SK-N-SH treated with all-trans-retinoic acid at 6 μM for 48 hours (cell line): ENCODE data around the gene PHPT1.

Source experiments
- ATAC-seq: fragments of 200-7000 bp; cut with Tn5 transposase; 3 replicates; pipeline ENCODE4 v1.9.1; 2020; ENCODE audit warnings: mild to moderate bottlenecking, moderate library complexity
- ARNTL ChIP-seq: fragments of 450-650 bp; formaldehyde crosslinking; IDR thresholded peaks from 2 replicates; pipeline ENCODE4 v1.5.0; 2020; ENCODE audit warnings: low read depth, mild to moderate bottlenecking, moderate library complexity, borderline replicate concordance
- BACH2 ChIP-seq: fragments of 250-450 bp; sonication (Bioruptor Pico); IDR thresholded peaks from 2 replicates; pipeline ENCODE4 v1.9.0; 2021; ENCODE audit warnings: mild to moderate bottlenecking, borderline replicate concordance
- CREB5 ChIP-seq: fragments of 250-450 bp; sonication (Bioruptor Pico); IDR thresholded peaks from 2 replicates; pipeline ENCODE4 v1.5.1; 2020; ENCODE audit warnings: low read depth, mild to moderate bottlenecking, moderate library complexity
- CSDC2 ChIP-seq: fragments of 250-450 bp; sonication (Bioruptor Pico); IDR thresholded peaks from 2 replicates; pipeline ENCODE4 v1.5.0; 2020; ENCODE audit warnings: mild to moderate bottlenecking, moderate library complexity
- ESRRG ChIP-seq: fragments of 250-450 bp; sonication (Bioruptor Pico); IDR thresholded peaks from 2 replicates; pipeline ENCODE4 v1.6.1; 2021; ENCODE audit warnings: mild to moderate bottlenecking
- GLIS3 ChIP-seq: fragments of 250-450 bp; sonication (Bioruptor Pico); IDR thresholded peaks from 2 replicates; pipeline ENCODE4 v1.5.0; 2020; ENCODE audit warnings: mild to moderate bottlenecking, moderate library complexity
- ISL1 ChIP-seq: fragments of 250-450 bp; sonication (Bioruptor Pico); IDR thresholded peaks from 2 replicates; pipeline ENCODE4 v2.1.2; 2022; ENCODE audit warnings: mild to moderate bottlenecking, moderate library complexity
- OSR1 ChIP-seq: fragments of 250-450 bp; sonication (Bioruptor Pico); IDR thresholded peaks from 2 replicates; pipeline ENCODE4 v1.8.0; 2022; ENCODE audit warnings: moderate library complexity, mild to moderate bottlenecking, inconsistent platforms
- PATZ1 ChIP-seq: fragments of 250-450 bp; sonication (Bioruptor Pico); IDR thresholded peaks from 2 replicates; pipeline ENCODE4 v1.8.0; 2020; ENCODE audit warnings: mild to moderate bottlenecking, moderate library complexity, borderline replicate concordance
- POU6F1 ChIP-seq: fragments of 250-450 bp; sonication (Bioruptor Pico); IDR thresholded peaks from 2 replicates; pipeline ENCODE4 v1.8.0; 2021; ENCODE audit warnings: low read depth, mild to moderate bottlenecking, moderate library complexity, borderline replicate concordance
- RARB ChIP-seq: fragments of 250-450 bp; sonication (Bioruptor Pico); IDR thresholded peaks from 2 replicates; pipeline ENCODE4 v1.8.0; 2021; ENCODE audit warnings: mild to moderate bottlenecking, moderate library complexity
- SNAI2 ChIP-seq: fragments of 250-450 bp; sonication (Bioruptor Pico); IDR thresholded peaks from 2 replicates; pipeline ENCODE4 v1.5.0; 2020; ENCODE audit warnings: mild to moderate bottlenecking, moderate library complexity
- TCF4 ChIP-seq: fragments of 250-450 bp; sonication (Bioruptor Pico); IDR thresholded peaks from 2 replicates; pipeline ENCODE4 v1.8.0; 2021; ENCODE audit warnings: mild to moderate bottlenecking, moderate library complexity, borderline replicate concordance
- TOX ChIP-seq: fragments of 250-450 bp; sonication (Bioruptor Pico); IDR thresholded peaks from 2 replicates; pipeline ENCODE4 v1.8.0; 2021; ENCODE audit warnings: mild to moderate bottlenecking, moderate library complexity, borderline replicate concordance
- TSHZ2 ChIP-seq: fragments of 250-450 bp; sonication (Bioruptor Pico); IDR thresholded peaks from 2 replicates; pipeline ENCODE4 v1.5.0; 2020; ENCODE audit warnings: mild to moderate bottlenecking, moderate library complexity
- ZC3H10 ChIP-seq: fragments of 250-450 bp; sonication (Bioruptor Pico); IDR thresholded peaks from 2 replicates; pipeline ENCODE4 v1.5.1; 2021; ENCODE audit warnings: mild to moderate bottlenecking, moderate library complexity
- ZFP30 ChIP-seq: fragments of 450-650 bp; formaldehyde crosslinking; IDR thresholded peaks from 2 replicates; pipeline ENCODE4 v1.5.0; 2022; ENCODE audit warnings: mild to moderate bottlenecking, moderate library complexity
- ZNF70 ChIP-seq: fragments of 450-650 bp; formaldehyde crosslinking; IDR thresholded peaks from 2 replicates; pipeline ENCODE4 v1.5.0; 2020; ENCODE audit warnings: mild to moderate bottlenecking, moderate library complexity
- ZNF8 ChIP-seq: fragments of 450-650 bp; formaldehyde crosslinking; IDR thresholded peaks from 2 replicates; pipeline ENCODE4 v1.5.0; 2020; ENCODE audit warnings: mild to moderate bottlenecking, moderate library complexity
- TF ChIP-seq, protein P1 (sequence below): fragments of 250-450 bp; sonication (Bioruptor Pico); IDR thresholded peaks from 2 replicates; pipeline ENCODE4 v1.5.1; 2021; ENCODE audit warnings: mild to moderate bottlenecking, moderate library complexity

Gene PHPT1

DNA sequence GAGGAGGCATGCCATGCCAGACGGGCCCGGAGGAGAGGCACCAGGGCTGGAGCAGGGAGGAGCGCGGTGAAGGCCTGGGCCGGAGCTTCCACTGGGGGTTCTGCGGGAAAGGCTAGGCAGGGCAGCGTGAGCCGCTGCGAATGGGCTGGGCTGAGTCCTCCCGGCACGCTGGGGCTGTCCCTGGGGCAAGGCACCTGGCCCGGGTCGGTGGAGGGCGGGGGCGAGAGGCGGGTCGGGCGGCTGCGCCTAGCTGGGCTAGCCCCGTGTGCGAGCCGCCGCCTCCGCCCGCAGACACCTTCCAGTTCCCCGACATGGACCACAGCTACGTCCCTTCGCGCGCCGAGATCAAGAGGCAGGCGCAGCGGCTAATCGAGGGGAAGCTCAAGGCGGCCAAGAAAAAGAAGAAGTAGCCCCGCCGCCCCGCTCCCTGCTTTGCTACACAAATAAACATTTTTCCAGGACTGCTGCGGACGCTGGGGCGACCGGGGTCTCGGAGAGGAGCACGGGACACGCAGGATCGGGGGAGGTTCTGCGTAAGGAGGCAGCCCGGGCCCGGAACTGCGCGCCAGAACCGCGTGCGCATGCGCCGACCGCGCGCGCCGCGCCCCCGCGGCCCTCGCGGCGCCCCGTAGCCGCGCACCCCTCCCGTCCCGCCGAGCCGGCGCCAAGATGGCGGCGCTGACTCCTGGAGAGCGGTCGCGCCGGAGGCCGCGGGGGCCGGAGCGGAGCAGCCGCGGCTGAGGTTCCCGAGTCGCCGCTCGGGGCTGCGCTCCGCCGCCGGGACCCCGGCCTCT is 41.7 kb upstream of the PHPT1 start, which contains the start of gene RABL6:
RABL6 (plus strand) TSS at position 668 of the 794 bp plus-strand sequence. CDS start 249 bp downstream, outside the sequence.
- ATAC-seq, result peak; percentile 77
- TF ChIP-seq ZNF70 (CRISPR knock-in tag), result no peak
- no peak for TF ChIP-seq ZNF8 (CRISPR knock-in tag)
- TF ChIP-seq, protein P1, sequence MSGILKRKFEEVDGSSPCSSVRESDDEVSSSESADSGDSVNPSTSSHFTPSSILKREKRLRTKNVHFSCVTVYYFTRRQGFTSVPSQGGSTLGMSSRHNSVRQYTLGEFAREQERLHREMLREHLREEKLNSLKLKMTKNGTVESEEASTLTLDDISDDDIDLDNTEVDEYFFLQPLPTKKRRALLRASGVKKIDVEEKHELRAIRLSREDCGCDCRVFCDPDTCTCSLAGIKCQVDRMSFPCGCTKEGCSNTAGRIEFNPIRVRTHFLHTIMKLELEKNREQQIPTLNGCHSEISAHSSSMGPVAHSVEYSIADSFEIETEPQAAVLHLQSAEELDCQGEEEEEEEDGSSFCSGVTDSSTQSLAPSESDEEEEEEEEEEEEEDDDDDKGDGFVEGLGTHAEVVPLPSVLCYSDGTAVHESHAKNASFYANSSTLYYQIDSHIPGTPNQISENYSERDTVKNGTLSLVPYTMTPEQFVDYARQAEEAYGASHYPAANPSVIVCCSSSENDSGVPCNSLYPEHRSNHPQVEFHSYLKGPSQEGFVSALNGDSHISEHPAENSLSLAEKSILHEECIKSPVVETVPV, result no peak
- no peak for TF ChIP-seq ARNTL
- no peak for TF ChIP-seq RARB (CRISPR knock-in tag)
- TF ChIP-seq TCF4 (CRISPR knock-in tag), result no peak
- TF ChIP-seq POU6F1 (CRISPR knock-in tag), result no peak
- TF ChIP-seq OSR1, result no peak
- no peak for TF ChIP-seq GLIS3 (CRISPR knock-in tag)
- no peak for TF ChIP-seq ESRRG (CRISPR knock-in tag)
- TF ChIP-seq TSHZ2 (CRISPR knock-in tag), result no peak
- no peak for TF ChIP-seq PATZ1 (CRISPR knock-in tag)
- no peak for TF ChIP-seq ZFP30 (CRISPR knock-in tag)
- TF ChIP-seq ZC3H10 (CRISPR knock-in tag), result no peak
- no peak for TF ChIP-seq ISL1 (CRISPR knock-in tag)
- TF ChIP-seq SNAI2, result no peak
- no peak for TF ChIP-seq CSDC2 (CRISPR knock-in tag)
- no peak for TF ChIP-seq TOX (CRISPR knock-in tag)
- TF ChIP-seq CREB5 (CRISPR knock-in tag), result no peak

- peak; percentile 14 for ATAC-seq
- no peak for TF ChIP-seq BACH2 (CRISPR knock-in tag)
- no peak for TF ChIP-seq CREB5 (CRISPR knock-in tag)
- no peak for TF ChIP-seq TOX (CRISPR knock-in tag)
- TF ChIP-seq, protein P1, result no peak
- TF ChIP-seq GLIS3 (CRISPR knock-in tag), result no peak
- no peak for TF ChIP-seq ZC3H10 (CRISPR knock-in tag)
- no peak for TF ChIP-seq ESRRG (CRISPR knock-in tag)
- no peak for TF ChIP-seq CSDC2 (CRISPR knock-in tag)
- no peak for TF ChIP-seq ZNF70 (CRISPR knock-in tag)
These were observed 41.0 kb upstream of the PHPT1 start for GRCh38 chr9:136808075-136808805.
